Neuron (in vitro differentiated cells): ENCODE results near the gene ZNF586.
"Not testable (repeated sequence)": the region's sequence is repeated elsewhere in the genome, so short reads cannot be mapped to it uniquely, and the experiment has no call there.

Experiments
- H2AFZ ChIP-seq: one replicate; pipeline ENCODE4 v1.6.1; 2013; ENCODE audit warnings: low read depth, mild to moderate bottlenecking, inconsistent platforms, low read length, moderate library complexity
- H3K27me3 ChIP-seq: one replicate; pipeline ENCODE4 v1.6.1; 2013; ENCODE audit warnings: low read length; ENCODE audit not compliant: insufficient read depth
- H3K36me3 ChIP-seq: one replicate; pipeline ENCODE4 v1.6.1; 2013; ENCODE audit warnings: low read length; ENCODE audit not compliant: insufficient read depth
- H3K4me1 ChIP-seq: one replicate; pipeline ENCODE4 v1.6.1; 2013; ENCODE audit warnings: low read length; ENCODE audit not compliant: insufficient read depth
- H3K4me3 ChIP-seq: 2 replicates; pipeline ENCODE4 v1.5.1; 2013; ENCODE audit warnings: mild to moderate bottlenecking, low read length, moderate library complexity
- H3K9me3 ChIP-seq: one replicate; pipeline ENCODE4 v1.6.1; 2013; ENCODE audit warnings: low read length

ZNF586 gene

GRCh38 chr19:57819475-57820148 lies 50.1 kb downstream of the ZNF586 start:
- Histone ChIP-seq H3K27me3 (no peaks in the 10 kb centered on the region), H3K4me1 (peaks cover 9% of the 10 kb centered on the region), H2AFZ (peak overlapping the region; percentile 49), H3K36me3 (peaks cover 13% of the 10 kb centered on the region), H3K9me3 (no peaks in the 10 kb centered on the region), H3K4me3 (peak overlapping the region; percentile 89)

GRCh38 chr19:57820599-57820998 lies 51.1 kb downstream of the ZNF586 start:
- Histone ChIP-seq H3K4me3 (peak overlapping the region; percentile 89), H3K36me3 (peaks cover 16% of the 10 kb centered on the region), H3K9me3 (no peaks in the 10 kb centered on the region), H3K4me1 (peaks cover 9% of the 10 kb centered on the region), H3K27me3 (no peaks in the 10 kb centered on the region), H2AFZ (no peak overlapping the region)

- H3K4me1 ChIP-seq, H3K27me3 ChIP-seq, H3K9me3 ChIP-seq, H2AFZ ChIP-seq: not testable (repeated sequence)
- peaks cover 17% of the 10 kb centered on the region for H3K36me3 ChIP-seq
- peak overlapping the region; percentile 89 for H3K4me3 ChIP-seq
Measured at GRCh38 chr19:57821095-57821494, 51.6 kb downstream of the ZNF586 start.

- H3K9me3 ChIP-seq, H2AFZ ChIP-seq, H3K4me3 ChIP-seq, H3K27me3 ChIP-seq, H3K4me1 ChIP-seq: not testable (repeated sequence)
- H3K36me3 ChIP-seq: peaks cover 21% of the 10 kb centered on the region
Measured at GRCh38 chr19:57821501-57821900, 52.0 kb downstream of the ZNF586 start.

GRCh38 chr19:57823155-57823554 lies 53.7 kb downstream of the ZNF586 start:
- not testable (repeated sequence) for H3K4me3 ChIP-seq, H3K4me1 ChIP-seq, H2AFZ ChIP-seq, H3K9me3 ChIP-seq, H3K27me3 ChIP-seq
- H3K36me3 ChIP-seq: peaks cover 22% of the 10 kb centered on the region

GRCh38 chr19:57823608-57824007 lies 54.1 kb downstream of the ZNF586 start:
- peaks cover 22% of the 10 kb centered on the region for H3K36me3 ChIP-seq
- H3K27me3 ChIP-seq, H3K4me1 ChIP-seq, H3K4me3 ChIP-seq, H2AFZ ChIP-seq, H3K9me3 ChIP-seq: not testable (repeated sequence)

- peaks cover 4% of the 10 kb centered on the region for H3K4me1 ChIP-seq
- peaks cover 22% of the 10 kb centered on the region for H3K36me3 ChIP-seq
- H2AFZ ChIP-seq: no peak overlapping the region
- H3K4me3 ChIP-seq: no peak overlapping the region
- no peaks in the 10 kb centered on the region for H3K27me3 ChIP-seq
- peaks cover 8% of the 10 kb centered on the region for H3K9me3 ChIP-seq
Measured at GRCh38 chr19:57825511-57825910, 56.0 kb downstream of the ZNF586 start.

- Histone ChIP-seq H3K4me1 (no peaks in the 10 kb centered on the region), H3K36me3 (peaks cover 14% of the 10 kb centered on the region), H3K9me3 (peaks cover 8% of the 10 kb centered on the region), H2AFZ (no peak overlapping the region), H3K27me3 (no peaks in the 10 kb centered on the region), H3K4me3 (no peak overlapping the region)
Measured at GRCh38 chr19:57829316-57829715, 59.8 kb downstream of the ZNF586 start.

- peaks cover 8% of the 10 kb centered on the region for H3K9me3 ChIP-seq
- H2AFZ ChIP-seq: no peak within 1 kb of the TSS
- H3K27me3 ChIP-seq: no peaks in the 10 kb centered on the region
- H3K4me3 ChIP-seq: peak within 1 kb of the TSS; percentile 50
- no peaks in the 10 kb centered on the region for H3K4me1 ChIP-seq
- peaks cover 11% of the 10 kb centered on the region for H3K36me3 ChIP-seq
Measured at GRCh38 chr19:57830071-57830602, 60.7 kb downstream of the ZNF586 start, which contains the start of gene ZNF587B. Gene ZNF587B, plus strand, starts transcription at chr19:57830299. Its CDS starts 230 bp downstream, at chr19:57830529.
